GM18909 (cell line): ENCODE measurements around the gene SLC6A9.

Experiments used
- ATAC-seq: cut with Tn5 transposase; IDR thresholded peaks from one replicate; pipeline ENCODE4 v1.9.1; 2021; ENCODE audit warnings: mild to moderate bottlenecking; ENCODE audit not compliant: unreplicated experiment, poor library complexity

Gene SLC6A9

GRCh38 chr1:43953361-43953760 is 77.9 kb downstream of the SLC6A9 start:
- no peak for ATAC-seq

GRCh38 chr1:43952731-43953346 is 78.4 kb downstream of the SLC6A9 start:
- no peak for ATAC-seq

- ATAC-seq = no peak
Measured at GRCh38 chr1:43951021-43951985, 80.0 kb downstream of the SLC6A9 start.

DNA sequence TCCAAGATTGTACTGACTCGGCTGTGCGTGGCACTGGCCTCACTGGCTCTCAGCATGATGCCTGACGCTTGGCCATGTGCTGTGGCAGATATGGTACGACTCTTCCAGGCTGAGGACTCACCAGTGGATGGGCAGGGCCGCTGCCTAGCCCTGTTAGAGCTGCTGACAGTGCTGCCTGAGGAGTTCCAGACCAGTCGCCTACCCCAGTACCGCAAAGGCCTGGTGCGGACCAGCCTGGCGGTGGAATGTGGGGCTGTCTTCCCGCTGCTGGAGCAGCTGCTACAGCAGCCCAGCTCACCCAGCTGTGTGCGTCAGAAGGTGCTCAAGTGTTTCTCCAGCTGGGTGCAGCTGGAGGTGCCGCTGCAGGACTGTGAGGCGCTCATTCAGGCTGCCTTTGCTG is 81.6 kb downstream of the SLC6A9 start:
- ATAC-seq = no peak

DNA sequence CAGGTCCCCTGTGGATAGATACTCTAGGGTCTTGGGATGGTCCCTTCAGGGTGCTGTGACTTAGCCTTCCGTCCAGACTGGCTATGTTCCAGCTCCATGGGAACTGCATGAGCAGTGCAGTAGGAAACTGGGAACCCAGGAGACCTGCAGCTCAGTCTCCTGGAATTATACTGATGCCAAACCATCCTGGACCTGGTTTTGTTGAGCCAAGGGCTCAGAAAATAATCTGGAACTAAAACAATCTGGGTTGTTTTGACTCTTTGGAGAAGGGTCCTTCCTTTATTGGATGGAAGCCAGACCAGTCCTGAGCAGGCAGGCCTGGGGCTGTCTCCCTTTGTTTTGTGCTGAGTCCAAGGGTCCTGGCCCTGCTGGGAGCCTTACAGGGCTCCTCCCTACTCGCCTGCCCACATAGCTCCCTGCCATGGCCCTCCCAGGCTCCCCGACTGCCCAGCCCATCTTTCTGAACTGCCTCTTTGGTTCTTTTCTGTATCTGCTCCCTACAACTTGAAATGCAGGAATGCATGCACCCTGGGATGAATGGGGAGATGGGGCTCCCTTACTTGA is 83.3 kb downstream of the SLC6A9 start:
- ATAC-seq = no peak

- peak; percentile 18 for ATAC-seq
Measured at GRCh38 chr1:43947061-43947873, 84.0 kb downstream of the SLC6A9 start.
